Kasumi-1 (cell line): ENCODE data around the gene ACAD10.
"Not testable (repeated sequence)": the region's sequence is repeated elsewhere in the genome, so short reads cannot be mapped to it uniquely, and the experiment has no call there.

Experiments used
- DNase-seq, 2 experiments: peaks; one replicate each; lab custom pipeline; 2025; lab: John Stamatoyannopoulos, UW

ACAD10 gene

GRCh38 chr12:111685811-111686573 is at the start of gene ACAD10, which contains the start of gene BRAP:
Gene ACAD10 (plus strand): TSS chr12:111686053. CDS start chr12:111692710, 6,657 bp downstream.
Gene BRAP (minus strand): TSS chr12:111685956. CDS start chr12:111685792, 164 bp downstream.
- peak; percentile 89 to 92 for DNase-seq

DNA sequence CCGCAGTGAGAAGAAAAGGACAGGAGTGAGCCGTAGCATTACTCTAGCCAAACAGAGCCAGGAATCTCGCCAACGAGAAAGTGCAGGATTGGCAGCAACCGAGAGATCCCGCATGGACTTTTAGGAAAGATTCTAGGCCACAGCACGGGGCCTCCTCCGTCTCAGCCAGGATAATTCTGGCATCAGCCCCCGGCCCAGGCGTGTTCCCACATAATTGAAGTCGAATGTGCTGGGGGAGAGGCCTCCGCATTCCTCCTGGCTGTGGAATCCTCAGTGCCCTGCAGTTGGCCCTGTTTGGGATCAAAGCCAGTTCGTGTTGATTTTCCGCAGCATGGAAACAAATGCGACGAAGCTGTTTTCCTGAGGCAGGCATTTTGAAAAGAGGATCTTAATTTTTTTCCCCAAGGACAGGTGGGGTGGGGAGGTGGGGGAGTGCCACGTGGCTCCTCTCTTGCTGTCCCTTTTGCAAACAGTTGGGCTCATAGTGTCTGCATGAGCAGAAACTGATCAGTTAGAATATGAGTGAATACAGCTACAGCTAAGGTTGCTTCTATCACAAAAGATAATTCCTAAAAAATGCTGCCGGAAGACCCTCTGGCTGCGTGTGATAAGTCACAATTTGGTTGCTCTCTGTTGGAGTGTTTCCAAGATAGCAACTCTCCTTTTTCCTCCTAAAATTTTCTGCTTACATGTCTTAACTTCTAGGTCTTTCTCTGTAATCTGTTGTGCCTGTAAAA is 49.5 kb upstream of the ACAD10 start:
- DNase-seq, result no peak

GRCh38 chr12:111638556-111638955 is 47.3 kb upstream of the ACAD10 start:
- no peak for DNase-seq

DNA sequence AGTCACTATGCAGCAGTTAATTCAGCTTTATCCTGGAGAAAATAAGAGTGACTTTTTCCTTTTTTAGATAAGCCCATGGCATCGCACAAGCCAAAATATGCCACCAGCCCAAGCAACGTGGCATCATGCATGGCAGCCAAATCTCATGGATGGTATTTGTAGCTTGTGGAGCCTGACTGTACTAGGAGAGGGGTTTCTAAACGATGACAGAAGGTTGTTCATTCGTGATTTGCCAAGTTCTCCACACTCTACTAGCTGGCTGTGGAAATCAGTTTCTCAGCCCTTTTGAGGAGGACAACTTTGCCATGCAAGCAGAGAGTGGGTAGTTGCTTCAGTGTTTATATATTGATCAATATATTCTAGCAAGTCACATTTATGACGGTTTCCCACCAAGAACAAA is 45.3 kb upstream of the ACAD10 start:
- DNase-seq, result no peak

- DNase-seq, result no peak
Observed at GRCh38 chr12:111642681-111643426, 43.0 kb upstream of the ACAD10 start.

GRCh38 chr12:111643427-111643826 is 42.4 kb upstream of the ACAD10 start:
- no peak for DNase-seq

GRCh38 chr12:111645433-111645832 is 40.4 kb upstream of the ACAD10 start:
- no peak for DNase-seq

- no peak for DNase-seq
Observed at GRCh38 chr12:111650912-111651311, 34.9 kb upstream of the ACAD10 start.

- not testable (repeated sequence) for DNase-seq
Observed at GRCh38 chr12:111652530-111652929, 33.3 kb upstream of the ACAD10 start.

DNA sequence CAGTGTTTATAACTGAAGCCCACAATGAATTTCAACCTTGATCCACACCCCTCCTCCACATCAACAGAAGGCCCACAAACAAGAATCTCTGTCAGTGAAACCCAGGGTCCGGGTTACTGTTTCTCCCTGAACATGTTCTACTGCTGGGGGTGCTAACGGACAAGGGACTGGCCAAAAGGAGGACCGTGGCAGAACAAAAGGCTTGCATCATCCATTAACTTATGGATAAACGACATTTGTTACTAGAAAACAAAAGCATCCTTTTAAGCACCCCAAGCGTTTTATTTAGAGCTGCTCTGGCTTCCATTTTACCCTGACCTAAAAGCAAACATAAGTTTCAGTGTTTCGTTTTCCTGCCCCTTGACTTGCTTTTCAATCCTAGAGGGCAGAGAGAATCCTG is 32.3 kb upstream of the ACAD10 start:
- no peak for DNase-seq

DNA sequence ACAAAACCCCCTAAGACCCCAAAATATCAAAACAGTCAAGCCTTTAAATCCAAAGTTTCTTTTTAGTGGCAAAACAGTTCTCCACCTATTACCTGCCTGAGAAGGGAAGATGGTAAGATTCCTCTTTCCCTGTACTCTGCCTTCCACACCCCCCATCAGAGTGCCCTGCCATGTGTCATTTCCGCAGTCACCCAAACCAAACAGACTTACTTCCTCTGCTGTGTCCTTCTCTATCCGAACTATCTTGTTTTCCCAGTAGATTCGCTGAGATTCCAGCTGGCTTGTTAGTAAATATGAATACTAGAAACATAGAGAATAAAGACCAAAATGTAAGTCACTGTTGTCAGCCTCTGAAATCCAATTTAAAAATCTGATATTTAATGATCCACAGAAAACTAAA is 30.5 kb upstream of the ACAD10 start:
- no peak for DNase-seq

- DNase-seq, result no peak
Observed at GRCh38 chr12:111656016-111656415, 29.8 kb upstream of the ACAD10 start.

DNA sequence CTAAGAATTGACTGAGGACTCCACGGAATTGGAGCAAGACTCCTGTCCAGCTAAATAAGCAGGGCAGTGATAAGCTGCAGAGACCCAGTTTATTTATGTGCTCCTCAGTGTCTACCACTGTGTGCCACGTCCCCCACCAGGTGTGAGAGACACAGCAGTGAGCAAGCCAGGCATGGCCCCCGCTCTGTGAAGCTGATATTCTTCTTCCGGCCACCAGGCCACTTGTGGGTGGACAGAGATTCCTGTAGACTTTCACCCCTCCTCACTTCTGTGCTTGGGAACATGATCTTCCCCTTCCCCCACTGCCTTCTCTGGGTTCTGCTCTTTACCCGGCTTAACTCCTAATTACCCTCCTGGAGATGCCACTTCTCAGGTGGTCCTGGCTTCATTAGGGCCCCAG is 21.4 kb upstream of the ACAD10 start:
- no peak for DNase-seq

GRCh38 chr12:111664961-111665865 is 20.6 kb upstream of the ACAD10 start:
- no peak for DNase-seq

- no peak for DNase-seq
Observed at GRCh38 chr12:111672822-111673381, 13.0 kb upstream of the ACAD10 start.

DNA sequence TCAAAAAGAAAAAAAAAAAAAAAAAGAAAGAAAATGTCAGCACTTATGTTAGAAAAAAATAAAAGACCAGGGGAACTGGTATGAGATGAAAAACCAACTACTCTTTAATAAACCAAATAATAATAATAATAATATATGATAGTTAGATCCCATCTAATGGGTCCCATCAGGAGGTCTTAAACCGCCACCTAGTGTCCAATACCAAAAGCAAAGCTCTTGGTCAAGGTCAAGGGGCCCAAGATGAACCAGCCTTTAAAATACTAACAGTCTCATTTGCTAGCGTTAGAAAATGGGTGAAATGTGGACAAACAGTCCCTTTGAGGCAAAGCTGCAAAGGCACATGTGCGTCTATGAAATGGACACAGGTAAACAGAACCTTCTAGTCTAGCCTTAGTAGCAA is 12.3 kb upstream of the ACAD10 start:
- peak in 1 of 2 experiments; percentile 4 for DNase-seq

DNA sequence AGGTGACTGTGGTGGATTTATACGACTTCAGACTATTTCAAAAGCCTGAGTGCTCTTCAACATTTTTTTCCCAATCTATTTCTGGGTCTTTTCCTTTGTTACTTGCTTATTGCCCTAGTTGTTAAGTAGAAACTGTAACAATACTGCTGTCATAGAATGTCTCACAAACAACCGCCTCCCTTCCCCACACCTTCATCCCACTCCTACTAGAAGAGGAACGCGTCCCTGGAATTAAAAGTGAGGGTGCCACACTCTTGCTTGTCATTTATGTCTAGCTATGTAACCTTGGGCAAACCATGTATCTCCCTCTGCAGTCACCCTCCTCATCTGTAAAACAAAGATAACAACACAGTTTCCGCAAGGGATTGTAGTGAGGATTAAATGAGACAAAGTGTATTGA is 8.7 kb upstream of the ACAD10 start:
- no peak for DNase-seq

- DNase-seq, result not testable (repeated sequence)
Observed at GRCh38 chr12:111684485-111685198, 1.2 kb upstream of the ACAD10 start.

DNA sequence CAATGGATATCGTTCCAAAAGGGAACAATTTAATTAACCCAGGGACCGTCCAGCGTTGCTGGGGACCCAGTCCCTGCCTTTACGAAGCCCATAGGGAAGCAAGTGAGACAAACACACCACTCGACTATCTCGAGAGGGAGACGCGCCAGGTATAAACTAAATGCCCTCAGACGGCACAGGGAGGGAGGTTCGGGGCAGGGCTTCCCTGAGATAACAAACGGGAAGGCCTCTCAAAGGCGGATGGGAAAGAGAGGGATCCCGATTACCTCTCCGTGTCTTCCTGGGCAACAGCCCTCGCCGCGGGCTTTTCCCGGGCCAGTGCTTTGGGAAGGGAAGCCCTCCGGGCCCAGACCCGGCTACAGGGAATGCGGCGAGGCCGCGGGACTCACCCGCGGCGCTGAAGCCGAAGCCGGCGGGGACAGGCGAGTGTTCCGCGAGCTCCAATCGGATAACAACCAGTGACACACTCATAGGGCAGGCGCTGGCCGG is 487 bp upstream of the ACAD10 start:
- peak in 1 of 2 experiments; percentile 16 for DNase-seq

GRCh38 chr12:111686574-111687105 is 787 bp downstream of the ACAD10 start:
- no peak for DNase-seq
